ENCODE data around the gene DHX30.
"Not testable (repeated sequence)": the region's sequence is repeated elsewhere in the genome, so short reads cannot be mapped to it uniquely, and the experiment has no call there.

DHX30 gene

DNA sequence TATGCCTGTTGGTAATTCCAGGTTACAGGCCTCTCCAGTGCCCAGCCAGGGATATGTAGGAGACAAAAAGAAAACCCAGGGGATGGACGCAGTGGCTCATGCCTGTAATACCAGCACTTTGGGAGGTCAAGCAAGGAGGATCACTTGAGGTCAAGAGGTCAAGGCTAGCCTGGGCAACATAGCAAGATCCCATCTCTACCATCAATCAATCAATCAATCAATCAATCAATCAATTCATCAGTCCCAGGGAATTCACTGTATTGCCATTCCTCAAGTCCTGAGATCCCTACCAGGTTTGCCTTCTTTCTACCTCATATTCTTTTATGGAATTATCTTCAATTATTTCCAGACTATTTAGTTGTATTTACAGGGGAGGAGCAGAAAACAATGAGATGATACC is 82.2 kb downstream of the DHX30 start:
- no peak for DNase-seq

DNA sequence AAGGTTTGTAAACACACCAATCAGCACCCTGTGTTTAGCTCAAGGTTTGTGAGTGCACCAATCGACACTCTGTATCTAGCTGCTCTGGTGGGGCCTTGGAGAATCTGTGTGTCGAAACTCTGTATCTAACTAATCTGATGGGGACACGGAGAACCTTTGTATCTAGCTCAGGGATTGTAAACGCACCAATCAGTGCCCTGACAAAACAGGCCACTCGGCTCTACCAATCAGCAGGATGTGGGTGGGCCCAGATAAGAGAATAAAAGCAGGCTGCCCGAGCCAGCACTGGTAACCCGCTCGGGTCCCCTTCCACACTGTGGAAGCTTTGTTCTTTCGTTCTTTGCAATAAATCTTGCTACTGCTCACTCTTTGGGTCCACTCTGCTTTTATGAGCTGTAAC is 85.1 kb downstream of the DHX30 start:
- not testable (repeated sequence) for DNase-seq

DNA sequence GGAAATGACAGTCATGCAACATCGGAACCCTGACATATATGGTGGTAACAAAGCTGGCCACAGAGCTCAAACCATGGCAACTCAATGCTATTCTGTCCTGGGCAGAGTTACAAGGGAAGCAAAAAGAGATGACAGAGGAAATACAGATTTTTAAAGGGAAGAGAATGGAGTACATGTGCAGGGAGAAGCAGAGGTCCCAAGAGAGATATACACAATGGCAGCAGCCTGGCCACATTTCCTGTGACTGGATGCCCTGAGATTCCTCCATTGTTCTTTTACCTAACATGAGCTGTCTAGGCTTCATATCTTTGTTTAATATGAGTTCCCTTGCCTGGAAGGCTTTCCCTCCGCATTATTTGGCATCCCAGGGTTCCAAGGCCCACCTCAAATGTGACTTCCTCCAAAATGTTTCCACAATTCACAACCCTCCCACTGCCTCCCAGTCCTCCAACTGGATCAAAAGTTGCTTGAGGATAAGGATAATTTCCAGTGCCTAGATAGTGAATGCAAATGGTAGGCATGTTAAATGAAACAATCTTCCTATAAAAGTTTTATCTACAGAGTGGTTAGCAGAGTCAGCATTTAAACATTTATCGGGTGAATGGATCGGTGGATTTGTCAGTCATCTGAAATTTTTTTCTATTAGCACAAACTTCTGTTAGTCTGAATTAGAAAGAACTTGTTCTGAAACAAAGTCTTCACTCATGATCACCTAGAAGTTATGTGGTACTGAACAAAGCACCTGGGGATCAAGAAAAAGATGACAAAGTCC is 86.2 kb downstream of the DHX30 start:
- DNase-seq: no peak

DNA sequence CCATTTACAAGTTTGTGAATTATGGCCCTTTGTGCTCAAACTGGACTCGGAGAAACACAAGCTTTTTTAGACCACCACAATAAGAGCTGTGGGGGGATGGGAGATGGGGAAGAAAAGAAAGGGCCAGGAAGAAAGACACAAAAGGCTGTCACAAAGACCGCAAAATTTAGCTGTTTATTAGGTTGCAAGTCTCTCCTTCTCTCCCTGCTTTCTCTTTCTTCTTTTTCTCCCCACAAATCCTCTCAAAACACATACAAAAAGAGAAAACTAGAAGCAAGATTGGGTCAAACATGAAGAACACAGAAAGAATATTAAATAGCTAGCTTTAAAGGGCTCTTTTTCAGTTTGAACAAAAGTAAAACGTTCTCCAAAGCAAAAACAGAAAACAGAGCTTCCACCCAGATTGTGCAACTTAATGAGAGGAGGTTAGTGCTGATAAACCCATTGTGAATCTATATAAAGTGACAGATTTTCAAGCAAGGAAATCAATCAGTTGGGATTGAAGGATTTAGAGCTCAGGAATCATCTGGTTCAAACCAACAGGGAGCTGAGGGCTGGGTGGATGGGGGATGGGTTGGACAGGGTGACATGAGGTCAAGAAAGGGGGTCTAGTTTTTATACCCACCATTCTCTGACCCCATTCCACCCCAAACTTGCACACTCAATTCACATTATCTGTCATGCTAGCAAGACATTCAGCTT is 87.3 kb downstream of the DHX30 start:
- DNase-seq: no peak

DNA sequence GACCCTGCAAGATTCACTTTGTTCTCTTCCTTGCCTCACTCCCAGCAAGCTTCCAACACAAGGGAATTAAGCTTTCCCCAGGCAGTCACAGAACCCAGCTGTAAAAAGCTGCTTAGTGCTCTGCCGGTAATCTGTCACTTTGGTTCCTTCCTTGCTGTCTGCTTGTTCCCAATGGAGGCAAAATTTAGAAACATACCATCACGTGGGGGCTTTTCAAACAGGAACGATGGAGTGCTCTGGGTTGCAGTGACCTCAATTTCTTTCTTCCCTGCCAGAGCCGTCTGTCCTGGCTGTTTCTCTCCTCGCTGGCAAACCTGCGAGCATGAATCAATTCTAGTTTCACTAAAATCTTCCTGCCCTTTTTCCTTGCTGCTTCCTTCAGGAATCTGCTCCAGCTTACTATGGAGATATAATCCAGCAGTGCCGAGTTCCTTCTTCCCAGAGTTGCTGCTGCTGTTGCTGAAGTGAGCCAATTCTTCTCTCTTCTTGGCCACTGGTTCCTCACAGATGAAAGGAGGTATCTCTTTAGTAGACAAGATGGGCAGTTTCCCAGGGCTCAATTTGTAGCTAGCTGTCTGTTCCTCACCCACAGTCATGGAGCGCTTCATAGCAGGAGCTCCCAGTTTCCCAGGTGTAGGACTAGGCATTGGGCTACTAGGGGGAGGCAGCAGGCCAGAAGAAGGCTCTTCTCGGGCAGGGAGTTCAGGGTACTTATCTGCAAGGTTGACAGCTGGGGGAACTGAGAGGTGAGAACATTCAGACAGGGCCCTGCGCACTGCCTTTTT is 88.1 kb downstream of the DHX30 start:
- no peak for DNase-seq

DNA sequence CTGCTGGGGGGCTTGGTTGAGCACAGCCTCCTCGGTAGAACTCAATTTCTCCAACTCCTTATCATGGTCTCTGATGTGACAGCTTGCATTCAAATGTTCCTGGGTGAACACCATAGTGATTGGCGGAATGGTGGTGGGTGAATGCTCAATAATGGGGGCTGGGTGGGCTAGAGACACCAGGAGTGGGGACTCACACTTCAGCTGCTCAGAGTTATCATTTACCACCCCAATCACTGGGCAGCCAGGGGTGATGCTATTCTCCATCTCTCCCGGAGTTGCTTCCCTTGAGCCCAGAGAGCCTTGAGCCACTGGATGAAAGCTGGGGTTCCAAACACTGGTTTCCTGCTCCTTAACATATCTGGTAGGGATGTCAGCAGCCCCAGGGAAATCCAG is 88.7 kb downstream of the DHX30 start:
- no peak for DNase-seq

DNA sequence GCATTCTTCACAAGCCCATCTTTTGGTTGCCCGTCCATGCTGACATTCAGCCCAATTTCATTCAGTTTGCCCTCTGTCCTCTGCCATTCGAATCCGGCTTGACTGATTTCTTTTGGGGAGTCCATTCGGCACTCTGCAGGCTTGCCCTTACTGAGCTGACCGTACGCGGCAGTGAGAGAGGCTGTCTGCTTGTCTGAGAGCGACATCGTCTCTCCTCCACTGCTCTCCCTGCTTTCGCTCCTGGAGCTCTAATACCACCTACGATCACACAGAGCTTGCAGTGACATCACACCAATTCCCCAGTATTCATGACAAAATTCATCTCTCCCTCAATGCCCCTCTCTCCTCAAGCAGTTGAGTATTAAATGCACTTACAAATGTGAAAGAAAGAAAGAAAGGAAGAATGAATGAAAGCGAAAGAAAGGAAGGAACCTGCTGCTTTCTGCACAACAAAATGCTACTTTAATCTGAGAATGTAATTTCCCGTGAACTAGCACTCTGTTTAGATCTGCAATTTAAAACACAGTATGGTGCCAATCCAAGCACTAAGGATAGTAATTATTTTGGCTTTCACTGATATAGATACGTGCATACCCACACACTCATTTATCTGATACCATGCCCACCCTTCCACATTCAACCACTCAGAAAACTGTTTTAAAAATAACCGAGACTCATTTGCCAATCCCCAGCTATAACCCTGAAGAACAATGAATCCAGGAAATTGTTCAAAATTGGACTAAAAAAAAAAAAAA is 89.5 kb downstream of the DHX30 start:
- DNase-seq: no peak

DNA sequence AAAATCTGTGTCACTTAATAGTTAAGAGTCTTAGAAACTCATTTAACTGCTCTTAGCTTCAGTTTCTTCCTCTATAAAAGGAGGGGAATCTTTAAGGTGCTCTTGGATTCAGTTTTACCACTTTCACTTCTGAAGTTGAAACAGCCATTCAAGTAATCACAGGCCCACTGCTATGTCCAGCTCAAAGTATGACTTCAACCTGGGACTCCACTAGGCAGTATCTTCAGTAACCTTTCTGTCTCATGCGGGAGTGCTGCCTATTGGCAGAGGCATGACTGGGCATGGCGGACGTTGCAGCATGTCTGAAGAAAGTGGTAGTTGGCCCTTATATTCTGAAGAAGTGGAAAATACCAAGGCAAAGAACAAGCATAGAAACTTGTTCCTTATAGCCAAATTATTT is 92.3 kb downstream of the DHX30 start:
- DNase-seq: no peak

DNA sequence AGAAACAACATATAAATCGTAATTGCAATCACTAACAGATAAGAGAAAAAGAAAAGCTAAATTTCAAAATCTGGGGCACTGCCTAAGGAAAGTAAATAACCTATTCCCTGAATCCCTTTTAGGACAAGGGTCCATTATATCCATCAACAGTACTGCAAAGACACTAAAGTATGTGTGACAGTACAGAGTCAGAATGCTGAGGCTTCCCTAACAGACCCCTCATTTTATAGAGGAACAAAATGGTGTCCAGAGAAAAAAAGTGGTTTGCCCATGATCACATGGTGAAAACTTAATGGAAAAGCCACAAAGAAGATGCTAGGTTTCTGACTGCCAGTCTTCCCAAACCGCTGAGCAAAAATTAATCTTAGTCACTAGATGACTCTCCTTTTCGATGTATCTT is 93.8 kb downstream of the DHX30 start:
- no peak for DNase-seq

DNA sequence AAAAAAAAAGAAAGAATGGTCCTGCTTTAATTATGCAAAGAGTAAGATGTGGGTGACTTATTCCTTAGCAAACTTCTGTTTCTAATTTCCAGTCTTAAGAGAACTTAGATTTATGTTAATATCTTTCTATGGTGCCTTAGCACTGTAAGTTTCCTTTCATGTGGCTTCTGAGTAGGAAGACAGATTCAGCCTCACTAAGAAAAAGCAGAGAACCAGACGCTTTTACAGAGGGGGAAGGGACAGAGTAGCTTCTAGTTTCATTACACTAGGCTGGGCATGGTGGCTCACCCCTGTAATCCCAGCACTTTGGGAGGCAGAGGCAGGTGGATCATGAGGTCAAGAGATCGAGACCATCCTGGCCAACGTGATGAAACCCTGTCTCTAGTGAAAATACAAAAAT is 95.0 kb downstream of the DHX30 start:
- DNase-seq: no peak

DNA sequence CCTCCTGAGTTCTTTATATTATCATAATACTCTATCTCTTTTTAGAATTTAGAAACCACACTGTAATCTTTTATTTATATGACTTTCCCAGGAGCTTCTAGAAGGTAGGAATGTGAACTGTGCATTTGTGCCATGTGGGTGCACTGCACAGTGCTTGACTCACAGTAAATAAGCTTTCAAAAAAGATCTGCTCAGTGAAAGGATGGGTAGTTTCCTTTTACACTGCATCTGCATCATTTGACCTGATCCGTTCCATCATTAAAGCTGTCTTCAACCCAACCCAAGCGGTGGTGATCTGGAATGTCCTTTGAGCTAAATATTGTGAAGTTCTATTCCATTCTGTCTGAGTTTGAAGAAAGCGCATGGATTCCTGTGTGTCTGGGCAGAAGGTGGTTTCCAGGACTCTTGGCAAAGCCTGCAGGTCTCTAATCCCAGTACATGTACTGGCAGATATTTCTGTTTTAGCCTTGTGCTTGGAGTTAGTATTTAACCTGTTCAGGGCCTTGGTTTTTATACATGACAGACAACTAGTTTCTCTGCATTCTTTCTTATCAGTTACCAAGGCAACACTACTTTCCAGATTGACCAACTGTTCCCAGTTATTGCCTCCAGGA is 96.7 kb downstream of the DHX30 start:
- no peak for DNase-seq
